GM13976 (cell line): ENCODE results near the gene CFD.

ENCODE experiments used
- DNase-seq: peaks from one replicate; pipeline ENCODE4 v3.0.0; 2012; ENCODE audit warnings: low spot score
- CTCF ChIP-seq: IDR thresholded peaks from 2 replicates; pipeline ENCODE4 v1.5.1; 2012; ENCODE audit warnings: borderline replicate concordance, mild to moderate bottlenecking; ENCODE audit not compliant: insufficient read depth; ENCODE audit errors: extremely low read depth, missing control alignments, control extremely low read depth
- in situ Hi-C: fragments of 300-500 bp; cut with MboI; formaldehyde crosslinking; loops from one replicate; pipeline ENCODE4 v1.12.0; 2022; ENCODE audit warnings: low sequenced_read_pairs, mixed read lengths, inconsistent platforms; ENCODE audit not compliant: unreplicated experiment

CFD gene

GRCh38 chr19:861756-862580, 2.5 kb downstream of the CFD start:
- in situ Hi-C loops: loop anchor here (10.0 kb wide), 1 partner anchor 53 kb away; the partner anchor contains the start of genes KISS1R and R3HDM4
- TF ChIP-seq CTCF: no peak
- DNase-seq: peak; percentile 87

GRCh38 chr19:862581-863314, 3.3 kb downstream of the CFD start:
- TF ChIP-seq CTCF: no peak
- peak; percentile 83 for DNase-seq
- in situ Hi-C loops: loop anchor here (10.0 kb wide), 1 partner anchor 52 kb away; the partner anchor contains the start of genes KISS1R and R3HDM4

- no peak for DNase-seq
- TF ChIP-seq CTCF: no peak
- in situ Hi-C loops: loop anchor here (10.0 kb wide), 1 partner anchor 52 kb away; the partner anchor contains the start of genes KISS1R and R3HDM4
Measured at GRCh38 chr19:863315-863620, 3.8 kb downstream of the CFD start.

GRCh38 chr19:866769-867300, 7.4 kb downstream of the CFD start:
- in situ Hi-C loops: loop anchor here (10.0 kb wide), 1 partner anchor 48 kb away; the partner anchor contains the start of genes KISS1R and R3HDM4
- TF ChIP-seq CTCF: no peak
- no peak for DNase-seq

GRCh38 chr19:867301-867793, 7.9 kb downstream of the CFD start:
- in situ Hi-C loops: loop anchor here (10.0 kb wide), 1 partner anchor 47 kb away; the partner anchor contains the start of genes KISS1R and R3HDM4
- TF ChIP-seq CTCF: no peak
- DNase-seq: no peak

- DNase-seq: no peak
- in situ Hi-C loops: loop anchor here (10.0 kb wide), 1 partner anchor 47 kb away; the partner anchor contains the start of genes KISS1R and R3HDM4
- no peak for TF ChIP-seq CTCF
Measured at GRCh38 chr19:867855-868457, 8.5 kb downstream of the CFD start.
